Activated CD4-positive, alpha-beta T cell treated with anti-CD3 and anti-CD28 coated beads, Interleukin-2, amount 50 U/mL, for 1 hour (primary cell): ENCODE measurements around the gene MTMR12.

Source experiments
- DNase-seq: peaks from one replicate; pipeline ENCODE4 v3.0.0-alpha.2; 2020

MTMR12 gene

GRCh38 chr5:32274548-32275395 is 38.0 kb downstream of the MTMR12 start:
- no peak for DNase-seq

- no peak for DNase-seq
Observed at GRCh38 chr5:32273821-32274220, 38.9 kb downstream of the MTMR12 start.

- no peak for DNase-seq
Observed at GRCh38 chr5:32272746-32273145, 40.0 kb downstream of the MTMR12 start.

- DNase-seq, result no peak
Observed at GRCh38 chr5:32270946-32271345, 41.8 kb downstream of the MTMR12 start.

- DNase-seq, result no peak
Observed at GRCh38 chr5:32270178-32270577, 42.6 kb downstream of the MTMR12 start.

- no peak for DNase-seq
Observed at GRCh38 chr5:32265902-32266301, 46.8 kb downstream of the MTMR12 start.

- DNase-seq, result no peak
Observed at GRCh38 chr5:32264957-32265572, 47.7 kb downstream of the MTMR12 start.

GRCh38 chr5:32263684-32264083 is 49.1 kb downstream of the MTMR12 start:
- DNase-seq, result no peak

GRCh38 chr5:32261198-32261597 is 51.5 kb downstream of the MTMR12 start:
- DNase-seq, result no peak

- no peak for DNase-seq
Observed at GRCh38 chr5:32259033-32259432, 53.7 kb downstream of the MTMR12 start.

- no peak for DNase-seq
Observed at GRCh38 chr5:32258424-32258823, 54.3 kb downstream of the MTMR12 start.

GRCh38 chr5:32255540-32255900 is 57.2 kb downstream of the MTMR12 start:
- DNase-seq, result no peak

- no peak for DNase-seq
Observed at GRCh38 chr5:32254881-32255539, 57.7 kb downstream of the MTMR12 start.

GRCh38 chr5:32251871-32252458 is 60.8 kb downstream of the MTMR12 start:
- DNase-seq, result no peak

GRCh38 chr5:32249668-32250067 is 63.1 kb downstream of the MTMR12 start:
- no peak for DNase-seq

- no peak for DNase-seq
Observed at GRCh38 chr5:32245742-32246141, 67.0 kb downstream of the MTMR12 start.

- DNase-seq, result no peak
Observed at GRCh38 chr5:32244017-32244416, 68.7 kb downstream of the MTMR12 start.

GRCh38 chr5:32241034-32241783 is 71.5 kb downstream of the MTMR12 start:
- DNase-seq, result no peak

GRCh38 chr5:32239385-32239784 is 73.4 kb downstream of the MTMR12 start:
- DNase-seq, result no peak

- no peak for DNase-seq
Observed at GRCh38 chr5:32233696-32234447, 78.9 kb downstream of the MTMR12 start.

GRCh38 chr5:32233220-32233695 is 79.5 kb downstream of the MTMR12 start:
- no peak for DNase-seq
